RPMI7951 (cell line): ENCODE data around the gene PIP5K1A. TPM values are rescaled to one million over a fixed set of nuclear protein-coding genes. Genes with fewer than 3 reads are reported as not detected.

Source experiments
- DNase-seq: peaks from one replicate; pipeline ENCODE4 v3.0.0-alpha.2; 2012; ENCODE audit warnings: low read depth
- total RNA-seq: library from RNA; depleted of rRNA; stranded (reverse); fragments of >200 nt; shearing (Covaris generic); gene quantifications from 2 replicates; pipeline ENCODE4 v1.2.3, GENCODE V29; 2014; rRNA removed

PIP5K1A gene
- total RNA-seq, 1 experiment from 2014 or later = 39.5 TPM

- no peak for DNase-seq
These were observed 91.0 kb downstream of the PIP5K1A start for GRCh38 chr1:151289080-151289935.

- DNase-seq = no peak
These were observed 91.8 kb downstream of the PIP5K1A start for GRCh38 chr1:151289991-151290708.

GRCh38 chr1:151290709-151291303 is 92.5 kb downstream of the PIP5K1A start:
- DNase-seq = no peak

GRCh38 chr1:151292207-151293030 is 94.1 kb downstream of the PIP5K1A start:
- no peak for DNase-seq

GRCh38 chr1:151293093-151293492 is 94.7 kb downstream of the PIP5K1A start:
- DNase-seq = no peak

GRCh38 chr1:151294742-151295462 is 96.5 kb downstream of the PIP5K1A start:
- DNase-seq = no peak

Other genes starting within 250 kb of the PIP5K1A start
- gene CERS2, start 223.7 kb upstream of the PIP5K1A start, total RNA-seq = 91.0 and 122 TPM in 2 replicates
- 0.20 TPM in 1 of 2 replicates, not detected in the other for gene ANXA9, start 216.3 kb upstream of the PIP5K1A start, total RNA-seq
- 7.7 and 10.3 TPM in 2 replicates for gene MINDY1, start 191.7 kb upstream of the PIP5K1A start, total RNA-seq
- 10.5 and 10.8 TPM in 2 replicates for gene PRUNE1, start 190.1 kb upstream of the PIP5K1A start, total RNA-seq
- 0.48 TPM in 1 of 2 replicates, not detected in the other for gene BNIPL, start 162.0 kb upstream of the PIP5K1A start, total RNA-seq
- gene C1orf56, start 150.8 kb upstream of the PIP5K1A start, total RNA-seq = 3.0 and 3.2 TPM in 2 replicates
- gene CDC42SE1, start 138.9 kb upstream of the PIP5K1A start, total RNA-seq = 54.9 and 60.2 TPM in 2 replicates
- gene MLLT11, start 138.2 kb upstream of the PIP5K1A start, total RNA-seq = 16.8 and 20.5 TPM in 2 replicates
- 6.3 and 6.7 TPM in 2 replicates for gene GABPB2, start 127.8 kb upstream of the PIP5K1A start, total RNA-seq
- gene SEMA6C, start 51.9 kb upstream of the PIP5K1A start, total RNA-seq = 0.48 and 0.78 TPM in 2 replicates
- gene TNFAIP8L2, start 41.9 kb upstream of the PIP5K1A start, total RNA-seq = not detected in 2 replicates
- gene LYSMD1, start 32.6 kb upstream of the PIP5K1A start, total RNA-seq = 7.4 and 8.2 TPM in 2 replicates
- gene SCNM1, start 32.4 kb upstream of the PIP5K1A start, total RNA-seq = 47.4 and 58.5 TPM in 2 replicates
- gene TMOD4, start 22.6 kb upstream of the PIP5K1A start, total RNA-seq = 0.36 TPM in 1 of 2 replicates, not detected in the other
- gene VPS72, start 8.4 kb upstream of the PIP5K1A start, total RNA-seq = 54.0 and 63.8 TPM in 2 replicates
- gene PSMD4, start 56.2 kb downstream of the PIP5K1A start, total RNA-seq = 186 and 201 TPM in 2 replicates
- 6.7 and 10.9 TPM in 2 replicates for gene ZNF687, start 83.7 kb downstream of the PIP5K1A start, total RNA-seq
- 26.4 and 28.4 TPM in 2 replicates for gene PI4KB, start 128.9 kb downstream of the PIP5K1A start, total RNA-seq
- 43.6 and 52.0 TPM in 2 replicates for gene RFX5, start 148.7 kb downstream of the PIP5K1A start, total RNA-seq
- gene SELENBP1, start 174.2 kb downstream of the PIP5K1A start, total RNA-seq = 5.1 and 5.2 TPM in 2 replicates
- gene PSMB4, start 201.0 kb downstream of the PIP5K1A start, total RNA-seq = 469 and 498 TPM in 2 replicates